HG02678 (cell line): ENCODE data around the gene CATSPERZ.

Source experiments
- ATAC-seq: cut with Tn5 transposase; IDR thresholded peaks from one replicate; pipeline ENCODE4 v1.9.1; 2021; ENCODE audit warnings: mild to moderate bottlenecking, moderate library complexity; ENCODE audit not compliant: unreplicated experiment

The CATSPERZ gene

GRCh38 chr11:64299847-64300648 lies at the start of gene CATSPERZ:
Gene CATSPERZ, plus strand, starts transcription at chr11:64300358. Its CDS starts 53 bp downstream, at chr11:64300411.
- no peak for ATAC-seq

- no peak for ATAC-seq
Observed at GRCh38 chr11:64250415-64251015, 49.6 kb upstream of the CATSPERZ start.

- ATAC-seq, result peak; percentile 41
Observed at GRCh38 chr11:64251016-64251752, 49.0 kb upstream of the CATSPERZ start, which contains the start of gene PLCB3. Gene PLCB3, plus strand, starts transcription at chr11:64251530. Its CDS starts 120 bp downstream, at chr11:64251650.

- no peak for ATAC-seq
Observed at GRCh38 chr11:64251753-64252002, 48.5 kb upstream of the CATSPERZ start.

- no peak for ATAC-seq
Observed at GRCh38 chr11:64252003-64252872, 47.9 kb upstream of the CATSPERZ start.

- no peak for ATAC-seq
Observed at GRCh38 chr11:64253043-64253442, 47.1 kb upstream of the CATSPERZ start.

- no peak for ATAC-seq
Observed at GRCh38 chr11:64253481-64253880, 46.7 kb upstream of the CATSPERZ start.

GRCh38 chr11:64254326-64254725 lies 45.8 kb upstream of the CATSPERZ start:
- no peak for ATAC-seq

- ATAC-seq, result no peak
Observed at GRCh38 chr11:64255135-64256128, 44.7 kb upstream of the CATSPERZ start.

- ATAC-seq, result no peak
Observed at GRCh38 chr11:64256300-64256699, 43.9 kb upstream of the CATSPERZ start.

- no peak for ATAC-seq
Observed at GRCh38 chr11:64258356-64258755, 41.8 kb upstream of the CATSPERZ start.

GRCh38 chr11:64258946-64259532 lies 41.1 kb upstream of the CATSPERZ start:
- ATAC-seq, result no peak

- no peak for ATAC-seq
Observed at GRCh38 chr11:64259533-64260067, 40.6 kb upstream of the CATSPERZ start.

GRCh38 chr11:64260147-64260708 lies 39.9 kb upstream of the CATSPERZ start:
- ATAC-seq, result no peak

- no peak for ATAC-seq
Observed at GRCh38 chr11:64261556-64262080, 38.5 kb upstream of the CATSPERZ start.

- no peak for ATAC-seq
Observed at GRCh38 chr11:64262271-64263002, 37.7 kb upstream of the CATSPERZ start.

GRCh38 chr11:64263021-64263946 lies 36.9 kb upstream of the CATSPERZ start:
- no peak for ATAC-seq
